Tibial nerve (tissue), 3 donors: ENCODE measurements around the gene CYSRT1.

ENCODE experiments used
- CTCF ChIP-seq, 5 experiments: fragments of 200-600 bp in 3 of 5; fragments of 450-650 bp in 2 of 5; sonication (generic) in 3 of 5; IDR thresholded peaks; one replicate each; pipeline ENCODE4 v1.5.1; 2016 to 2019; ENCODE audit warnings: antibody characterized with exemption in 5 of 5, mild to moderate bottlenecking in 3 of 5, moderate library complexity in 2 of 5
- POLR2A ChIP-seq, 2 donors: fragments of 450-650 bp; IDR thresholded peaks; one replicate each; pipeline ENCODE4 v1.6.1; 2017; ENCODE audit warnings: antibody characterized with exemption in 2 of 2, mild to moderate bottlenecking in 2 of 2, moderate library complexity in 2 of 2

GRCh38 chr9:137235424-137236237 is 10.7 kb downstream of the CYSRT1 start:
- TF ChIP-seq CTCF (IDR thresholded peaks at IDR 0.05) (no peak), POLR2A (IDR thresholded peaks at IDR 0.05) (no peak)
